Endothelial cell of umbilical vein (primary cell): ENCODE results near the gene LCMT2. TPM values are rescaled to one million over a fixed set of nuclear protein-coding genes. Genes with fewer than 3 reads are reported as not detected.

ENCODE experiments used
- BruUV-seq: library from RNA; stranded (reverse); fragments of 400-500 nt; replicated peaks from 2 replicates; lab custom pipeline; 2021; lab: Mats Ljungman, UMichigan
- CTCF ChIA-PET: fragments of 300-600, 350-600 bp; sonication (Branson Sonifier 250); formaldehyde crosslinking; loops from one replicate; lab custom pipeline; 2021; ENCODE audit warnings: antibody characterized with exemption, inconsistent platforms; lab: Charles Lee
- POLR2A ChIA-PET: fragments of 300-600, 350-600 bp; sonication (Branson Sonifier 250); formaldehyde crosslinking; loops from one replicate; lab custom pipeline; 2021; ENCODE audit warnings: antibody characterized with exemption, inconsistent platforms; lab: Charles Lee
- DNase-seq: peaks from one replicate; pipeline ENCODE4 v3.0.0-alpha.2; 2011; ENCODE audit warnings: low read depth, low spot score
- FAIRE-seq: peaks from 2 replicates; lab custom pipeline; 2011; peaks lifted over from hg19 to GRCh38; lab: Jason Lieb, UNC
- H2AFZ ChIP-seq: 2 replicates; pipeline ENCODE4 v1.6.0; 2012; ENCODE audit warnings: low read depth, low read length, control low read depth, inconsistent platforms
- H3K27ac ChIP-seq: 2 replicates; pipeline ENCODE4 v1.5.1; 2011; ENCODE audit warnings: low read depth, mild to moderate bottlenecking, control low read depth, low read length, moderate library complexity; ENCODE audit not compliant: insufficient read depth
- H3K27me3 ChIP-seq, 2 experiments: 2 replicates each; pipeline versions ENCODE4 v1.6.0 to v1.6.1; 2011; ENCODE audit warnings: low read length in 2 of 2, mixed read lengths in 1 of 2; ENCODE audit not compliant: control insufficient read depth in 2 of 2, insufficient read depth in 2 of 2
- H3K36me3 ChIP-seq, 2 experiments: 2 replicates in 1 of 2; 3 replicates in 1 of 2; pipeline ENCODE4 v1.5.1; 2011; ENCODE audit warnings: low read length in 2 of 2, mild to moderate bottlenecking in 1 of 2, moderate library complexity in 1 of 2; ENCODE audit not compliant: control insufficient read depth in 2 of 2, insufficient read depth in 2 of 2; ENCODE audit errors: extremely low read depth in 1 of 2
- H3K4me1 ChIP-seq: 3 replicates; pipeline ENCODE4 v1.5.1; 2011; ENCODE audit warnings: mild to moderate bottlenecking, low read length; ENCODE audit not compliant: control insufficient read depth, insufficient read depth; ENCODE audit errors: extremely low read depth
- H3K4me2 ChIP-seq: 2 replicates; pipeline ENCODE4 v1.6.1; 2011; ENCODE audit warnings: low read length, control low read depth, mixed read lengths; ENCODE audit not compliant: insufficient read depth
- H3K4me3 ChIP-seq, 3 experiments: fragments of 200-600 bp in 1 of 3; sonication (generic), shearing (Covaris generic) in 1 of 3; replicated peaks in 1 of 3; 2 replicates each; pipeline ENCODE4 v1.5.1; 2011 to 2016; ENCODE audit warnings: control low read depth in 3 of 3, low read length in 3 of 3, mild to moderate bottlenecking in 2 of 3, inconsistent platforms in 1 of 3, low read depth in 1 of 3, moderate library complexity in 1 of 3; ENCODE audit not compliant: insufficient read depth in 1 of 3
- H3K79me2 ChIP-seq: 2 replicates; pipeline ENCODE4 v1.6.0; 2012; ENCODE audit warnings: low read length, inconsistent platforms; ENCODE audit not compliant: control insufficient read depth, insufficient read depth
- H3K9ac ChIP-seq: replicated peaks from 2 replicates; pipeline ENCODE3; 2011; ENCODE audit warnings: low read length, control low read depth; ENCODE audit not compliant: insufficient read depth; ENCODE audit errors: extremely low read depth
- H3K9me1 ChIP-seq: replicated peaks from 3 replicates; pipeline ENCODE4 v1.6.0; 2011; ENCODE audit warnings: mild to moderate bottlenecking, low read length; ENCODE audit not compliant: control insufficient read depth, insufficient read depth; ENCODE audit errors: extremely low read depth
- H3K9me3 ChIP-seq: replicated peaks from 2 replicates; pipeline ENCODE4 v1.5.1; 2012; ENCODE audit warnings: low read length, inconsistent platforms; ENCODE audit not compliant: control insufficient read depth, insufficient read depth
- H4K20me1 ChIP-seq: replicated peaks from 2 replicates; pipeline ENCODE3; 2011; ENCODE audit warnings: mild to moderate bottlenecking, low read length; ENCODE audit not compliant: control insufficient read depth, insufficient read depth; ENCODE audit errors: extremely low read depth
- EZH2 ChIP-seq: IDR thresholded peaks from 2 replicates; pipeline ENCODE4 v1.6.1; 2012; ENCODE audit warnings: borderline replicate concordance, low read depth, mild to moderate bottlenecking, moderate library complexity, low read length, inconsistent platforms; ENCODE audit not compliant: severe bottlenecking
- FOS ChIP-seq: IDR thresholded peaks from 2 replicates; pipeline ENCODE4 v1.6.1; 2011; ENCODE audit warnings: mild to moderate bottlenecking, low read length, moderate library complexity, borderline replicate concordance; ENCODE audit not compliant: insufficient read depth
- GATA2 ChIP-seq: IDR thresholded peaks from 2 replicates; pipeline ENCODE4 v1.7.0; 2011; ENCODE audit warnings: low read depth, mild to moderate bottlenecking, moderate library complexity, mixed read lengths, low read length; ENCODE audit not compliant: insufficient read length, insufficient read depth
- JUN ChIP-seq: IDR thresholded peaks from 2 replicates; pipeline ENCODE4 v1.6.1; 2011; ENCODE audit warnings: borderline replicate concordance, low read depth; ENCODE audit not compliant: insufficient read length, insufficient read depth
- POLR2A ChIP-seq: IDR thresholded peaks from 2 replicates; pipeline ENCODE4 v1.6.1; 2012; ENCODE audit warnings: low read depth, mild to moderate bottlenecking, control low read depth, low read length
- POLR2AphosphoS5 ChIP-seq: IDR thresholded peaks from 2 replicates; pipeline ENCODE4 v1.6.1; 2012; ENCODE audit warnings: low read depth, mild to moderate bottlenecking, control low read depth, low read length, moderate library complexity; ENCODE audit not compliant: insufficient read depth
- dilution Hi-C: fragments of 300-500 bp; cut with MboI; formaldehyde crosslinking; loops from one replicate; pipeline ENCODE4 v1.15.0; 2019; ENCODE audit warnings: low sequenced_read_pairs; ENCODE audit not compliant: extremely low pct_ligation_motif_present
- intact Hi-C: fragments of 100-400 bp; cut with micrococcal nuclease; formaldehyde crosslinking; loops from one replicate; pipeline ENCODE4 v1.10.0; 2022
- polyA plus RNA-seq, 4 experiments: library from polyadenylated mRNA; depleted of rRNA in 3 of 4; stranded (reverse) in 3 of 4; unstranded in 1 of 4; fragments of >200 nt; gene quantifications; 2 replicates each; pipeline versions ENCODE4 v1.2.1 to v1.2.3, GENCODE V29; 2011 to 2012; ENCODE audit warnings: missing spikeins in 1 of 4
- total RNA-seq: library from RNA; stranded (reverse); gene quantifications from 2 replicates; pipeline ENCODE4 v1.2.3, GENCODE V29; 2021
- TF ChIP-seq, protein P1 (sequence below), 2 donors: IDR thresholded peaks; 1 replicate in 1 of 2; 2 replicates in 1 of 2; pipeline ENCODE4 v1.5.1; 2011; ENCODE audit warnings: low read length in 2 of 2, mild to moderate bottlenecking in 2 of 2, moderate library complexity in 2 of 2, control low read depth in 1 of 2, inconsistent platforms in 1 of 2, low read depth in 1 of 2; ENCODE audit not compliant: insufficient read depth in 1 of 2; ENCODE audit errors: extremely low read depth in 1 of 2
- TF ChIP-seq, protein P2 (sequence below): IDR thresholded peaks from 2 replicates; pipeline ENCODE4 v1.6.1; 2011; ENCODE audit not compliant: insufficient read depth, insufficient read length

LCMT2 gene
- total and polyA plus RNA-seq, 2 donors (not counting 3 experiments of a cell fraction or from before 2014, with no cell fraction given) = 4.1 to 6.1 TPM

- peaks cover 2 to 6% of the 10 kb centered on the region in 2 experiments for H3K27me3 ChIP-seq
- no peak overlapping the region for H2AFZ ChIP-seq
- dilution Hi-C loops (no loop called here), intact Hi-C loops (loop anchor here (1.0 to 10.0 kb wide), 4 partner anchors 60 to 581 kb away; no protein-coding TSS in a partner anchor)
- peak; percentile 64 for DNase-seq
- peak; percentile 96 for FAIRE-seq
- no peak overlapping the region for H3K9ac ChIP-seq
- H3K9me3 ChIP-seq = no peaks in the 10 kb centered on the region
- H3K9me1 ChIP-seq = no peaks in the 10 kb centered on the region
- H3K4me1 ChIP-seq = peaks cover 2% of the 10 kb centered on the region
- H3K4me3 ChIP-seq = no peak overlapping the region
- no peak overlapping the region for H3K27ac ChIP-seq
- TF ChIP-seq POLR2AphosphoS5 (no peak), FOS (no peak), GATA2 (no peak)
- TF ChIP-seq, protein P1, sequence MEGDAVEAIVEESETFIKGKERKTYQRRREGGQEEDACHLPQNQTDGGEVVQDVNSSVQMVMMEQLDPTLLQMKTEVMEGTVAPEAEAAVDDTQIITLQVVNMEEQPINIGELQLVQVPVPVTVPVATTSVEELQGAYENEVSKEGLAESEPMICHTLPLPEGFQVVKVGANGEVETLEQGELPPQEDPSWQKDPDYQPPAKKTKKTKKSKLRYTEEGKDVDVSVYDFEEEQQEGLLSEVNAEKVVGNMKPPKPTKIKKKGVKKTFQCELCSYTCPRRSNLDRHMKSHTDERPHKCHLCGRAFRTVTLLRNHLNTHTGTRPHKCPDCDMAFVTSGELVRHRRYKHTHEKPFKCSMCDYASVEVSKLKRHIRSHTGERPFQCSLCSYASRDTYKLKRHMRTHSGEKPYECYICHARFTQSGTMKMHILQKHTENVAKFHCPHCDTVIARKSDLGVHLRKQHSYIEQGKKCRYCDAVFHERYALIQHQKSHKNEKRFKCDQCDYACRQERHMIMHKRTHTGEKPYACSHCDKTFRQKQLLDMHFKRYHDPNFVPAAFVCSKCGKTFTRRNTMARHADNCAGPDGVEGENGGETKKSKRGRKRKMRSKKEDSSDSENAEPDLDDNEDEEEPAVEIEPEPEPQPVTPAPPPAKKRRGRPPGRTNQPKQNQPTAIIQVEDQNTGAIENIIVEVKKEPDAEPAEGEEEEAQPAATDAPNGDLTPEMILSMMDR (IDR thresholded peaks at IDR 0.05; ENCODE audit: extremely low read depth in 1 of 2, insufficient read depth in 1 of 2, low read depth in 1 of 2, low read length in 2 of 2) = peak; percentile 66 to 75
- CTCF ChIA-PET = interaction anchor here (0.6 to 5.8 kb wide), 57 partner anchors 10 to 1219 kb away, joined by 3 to 427 read pairs (median 4); partner anchors contain the start of genes CCNDBP1, EPB42, TGM5 and TGM7
- no peaks in the 10 kb centered on the region for H4K20me1 ChIP-seq
- H3K36me3 ChIP-seq = no peaks in the 10 kb centered on the region
- no peak overlapping the region for H3K4me2 ChIP-seq
- no peaks in the 10 kb centered on the region for H3K79me2 ChIP-seq
- POLR2A ChIA-PET = interaction anchor here (0.5 to 1.3 kb wide), 2 partner anchors 60 to 580 kb away, joined by 3 read pairs; no protein-coding TSS in a partner anchor
- BruUV-seq = no TSS peak
These were observed 44.8 kb downstream of the LCMT2 start for GRCh38 chr15:43285609-43286037.

GRCh38 chr15:43283526-43283925 lies 46.8 kb downstream of the LCMT2 start:
- Histone ChIP-seq H3K27ac (no peak overlapping the region), H3K4me1 (peaks cover 2% of the 10 kb centered on the region), H3K4me2 (no peak overlapping the region), H3K9me1 (no peaks in the 10 kb centered on the region), H3K36me3 (no peaks in the 10 kb centered on the region), H3K9ac (no peak overlapping the region), H3K9me3 (no peaks in the 10 kb centered on the region), H3K79me2 (no peaks in the 10 kb centered on the region), H3K27me3 (peaks cover 2 to 6% of the 10 kb centered on the region in 2 experiments), H3K4me3 (no peak overlapping the region), H2AFZ (no peak overlapping the region), H4K20me1 (no peaks in the 10 kb centered on the region)
- no TSS peak for BruUV-seq
- DNase-seq (no peak), FAIRE-seq (no peak)
- CTCF ChIA-PET = interaction anchor here (0.9 to 5.8 kb wide), 3 partner anchors 58 to 100 kb away, joined by 3 to 427 read pairs (median 3); partner anchors contain the start of gene EPB42
- POLR2A ChIA-PET = no interaction called here
- intact Hi-C loops (loop anchor here (10.0 kb wide), 1 partner anchor 579 kb away; no protein-coding TSS in a partner anchor), dilution Hi-C loops (no loop called here)
- TF ChIP-seq FOS (no peak), EZH2 (no peak), POLR2A (no peak), JUN (no peak)
- TF ChIP-seq, protein P2, sequence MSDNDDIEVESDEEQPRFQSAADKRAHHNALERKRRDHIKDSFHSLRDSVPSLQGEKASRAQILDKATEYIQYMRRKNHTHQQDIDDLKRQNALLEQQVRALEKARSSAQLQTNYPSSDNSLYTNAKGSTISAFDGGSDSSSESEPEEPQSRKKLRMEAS = no peak
- TF ChIP-seq, protein P1 (IDR thresholded peaks at IDR 0.05; ENCODE audit: extremely low read depth in 1 of 2, insufficient read depth in 1 of 2, low read depth in 1 of 2, low read length in 2 of 2) = no peak
